Pons (tissue), 1 donor: ENCODE data around the gene ADAM17.
A peak's percentile ranks its signal among the peaks of the same experiment; 100 is the strongest.
"Not testable (repeated sequence)": the region's sequence is repeated elsewhere in the genome, so short reads cannot be mapped to it uniquely, and the experiment has no call there.

Source experiments
- DNase-seq: peaks from one replicate; pipeline ENCODE4 v3.0.0-alpha.2; 2016; ENCODE audit warnings: low spot score

ADAM17 gene

DNA sequence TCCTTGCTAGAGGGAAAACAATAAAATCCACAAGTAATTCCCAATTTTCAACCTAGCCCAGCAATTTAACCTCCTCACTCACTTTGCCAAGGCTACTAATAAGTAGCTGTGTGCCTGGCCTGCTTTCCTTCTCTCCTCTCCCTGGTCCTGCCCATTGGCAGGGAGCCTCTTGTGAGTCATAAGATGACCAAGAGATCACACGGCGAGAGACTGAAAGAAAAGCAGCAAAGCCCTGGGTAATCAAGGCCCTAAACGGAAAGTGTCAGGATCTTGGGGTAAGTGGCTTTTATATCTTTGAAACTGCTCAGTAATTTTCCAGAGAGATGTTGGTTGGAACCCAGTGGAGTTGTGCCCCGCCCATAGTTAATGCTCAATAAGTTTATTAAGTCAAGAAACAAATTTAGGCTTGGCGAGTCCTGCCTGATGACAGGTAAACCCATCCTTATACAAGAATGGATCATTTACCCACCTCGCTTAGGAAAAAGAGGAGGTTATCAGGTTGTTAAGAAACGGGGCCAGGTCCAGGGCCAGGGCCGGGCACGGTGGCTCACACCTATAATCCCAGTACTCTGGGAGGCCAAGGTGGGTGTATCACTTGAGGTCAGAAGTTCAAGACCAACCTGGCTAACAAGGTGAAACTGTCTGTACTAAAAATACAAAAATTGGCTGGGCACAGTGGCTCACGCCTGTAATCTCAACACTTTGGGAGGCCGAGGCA is 10.0 kb upstream of the ADAM17 start:
- peak; percentile 42 for DNase-seq

DNA sequence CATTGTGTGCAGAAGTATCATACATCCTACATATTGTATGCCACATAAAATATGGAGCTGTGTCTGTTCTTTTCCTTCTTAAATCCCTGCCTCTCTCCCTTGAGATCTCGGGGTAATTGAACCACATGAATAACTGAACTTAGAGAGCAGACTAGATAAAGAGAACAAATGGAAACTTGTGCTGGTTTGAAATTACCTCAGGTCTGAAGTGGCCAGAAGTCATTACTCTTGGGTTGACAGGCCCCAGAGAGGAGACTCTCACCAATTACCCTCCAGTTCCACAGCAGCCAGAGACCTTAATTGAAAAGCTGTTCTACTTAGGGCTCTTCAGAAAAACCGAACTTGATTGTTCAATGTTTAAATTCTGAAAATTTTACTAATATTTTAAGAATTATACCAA is 5.0 kb upstream of the ADAM17 start:
- no peak for DNase-seq

DNA sequence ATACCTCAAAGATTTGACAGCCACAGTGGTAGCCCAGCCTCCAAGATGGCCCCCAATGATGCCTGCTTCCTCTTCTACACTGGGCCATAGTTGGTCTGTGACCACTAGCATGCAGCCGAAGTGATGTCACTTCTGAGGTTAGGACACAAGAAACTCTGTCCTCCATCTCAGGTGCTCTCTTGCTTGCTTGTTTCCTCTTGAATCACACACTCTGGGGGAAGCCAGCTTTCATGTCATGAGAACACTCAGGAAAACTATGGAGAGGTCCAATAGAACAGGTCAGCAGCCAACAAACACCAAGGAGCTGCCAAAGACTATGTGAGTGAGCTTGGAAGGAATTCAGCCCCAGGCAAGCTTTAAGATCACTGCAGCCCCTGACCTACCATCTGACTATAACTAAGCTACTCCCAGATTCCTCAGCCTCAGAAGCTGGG is 3.3 kb upstream of the ADAM17 start:
- no peak for DNase-seq

DNA sequence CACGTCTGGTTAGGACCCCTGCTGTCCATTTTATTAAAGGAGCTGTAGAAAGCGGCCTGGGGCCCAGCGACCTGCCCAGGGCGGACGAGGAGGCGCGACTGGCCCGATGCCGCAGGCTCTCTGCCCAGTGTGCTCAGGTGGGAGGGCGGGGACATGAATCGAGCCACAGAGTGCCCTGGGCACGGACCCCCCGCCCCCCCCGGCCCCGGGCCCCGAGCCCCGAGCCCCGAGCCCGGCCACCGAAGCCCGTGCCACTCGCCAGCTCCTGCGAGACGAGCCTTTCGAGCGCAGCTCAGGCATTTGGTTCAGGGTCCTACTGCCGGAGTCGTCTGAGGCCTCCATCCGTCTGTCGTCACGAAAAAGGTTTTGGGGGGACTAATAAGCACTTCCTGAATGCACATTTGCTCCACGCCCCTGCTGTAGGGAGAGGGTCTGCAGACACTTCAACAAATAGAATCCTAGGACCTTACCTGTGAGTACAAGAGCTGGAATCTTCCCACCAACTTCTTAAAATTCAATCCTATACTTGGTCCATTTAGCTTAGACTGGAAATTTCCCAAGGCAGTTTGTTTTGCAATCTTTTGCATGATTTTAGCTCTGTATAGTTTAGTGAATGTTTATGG is 602 bp upstream of the ADAM17 start:
- DNase-seq, result peak; percentile 39

DNA sequence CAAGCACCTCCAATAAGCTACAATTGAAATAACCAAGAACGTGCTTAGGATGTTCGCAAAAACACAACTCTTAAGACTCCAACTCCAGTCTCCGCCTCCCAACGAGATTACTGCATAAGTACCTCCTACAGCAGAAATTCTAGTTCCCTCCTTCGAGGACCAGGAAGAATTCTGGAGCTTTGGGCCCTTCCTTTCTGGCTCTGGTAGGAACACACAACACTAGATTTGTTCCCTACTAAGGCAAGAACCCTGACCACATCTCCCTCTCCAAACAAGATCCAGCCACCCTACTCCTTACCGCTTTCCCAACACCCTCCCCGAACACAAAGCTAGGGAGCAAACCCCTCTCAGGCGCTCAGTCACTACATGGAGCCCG is 721 bp downstream of the ADAM17 start:
- peak; percentile 56 for DNase-seq

DNA sequence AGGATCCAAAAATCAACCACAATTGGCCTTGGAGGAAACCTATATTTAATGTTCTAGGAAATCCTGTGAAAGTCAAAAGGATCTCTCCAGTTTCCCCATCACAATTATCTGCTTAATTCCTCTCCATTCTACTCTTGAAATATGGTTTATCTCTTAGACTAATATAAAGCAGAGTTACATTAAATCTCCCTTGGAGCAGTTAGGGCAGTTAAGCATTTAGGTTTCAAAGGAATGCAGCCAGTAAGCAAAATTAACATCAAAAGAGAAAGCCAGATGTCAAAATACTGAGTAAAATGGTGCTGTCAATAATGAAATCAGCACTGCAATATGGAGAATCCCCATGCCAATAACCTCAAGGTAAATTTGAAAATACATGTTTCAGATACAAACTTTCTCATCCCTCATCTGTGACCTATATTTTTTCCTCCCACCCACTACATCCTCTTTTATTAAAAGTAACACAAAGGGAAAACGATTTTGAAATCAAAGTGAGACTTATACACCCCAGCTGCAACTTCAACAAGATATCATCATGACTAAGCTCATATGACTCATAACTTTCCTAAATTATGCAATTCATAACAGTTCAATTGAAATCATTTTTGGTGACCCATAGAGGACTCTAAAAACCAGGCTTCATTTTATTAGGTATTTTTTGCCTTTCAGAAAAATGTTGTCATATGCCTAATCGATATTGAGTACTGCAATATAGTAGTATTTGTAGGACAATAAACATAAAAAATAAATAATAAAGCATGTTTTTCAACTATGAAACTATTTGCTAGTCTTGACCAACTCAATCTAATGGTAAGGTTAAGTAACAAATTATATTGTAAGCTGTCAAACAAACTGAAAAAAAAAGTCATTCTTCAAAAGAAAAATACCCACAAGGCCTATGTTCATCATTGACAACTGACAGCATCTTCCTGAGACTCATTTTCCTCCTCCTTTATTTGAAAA is 3.1 kb downstream of the ADAM17 start:
- DNase-seq, result no peak

DNA sequence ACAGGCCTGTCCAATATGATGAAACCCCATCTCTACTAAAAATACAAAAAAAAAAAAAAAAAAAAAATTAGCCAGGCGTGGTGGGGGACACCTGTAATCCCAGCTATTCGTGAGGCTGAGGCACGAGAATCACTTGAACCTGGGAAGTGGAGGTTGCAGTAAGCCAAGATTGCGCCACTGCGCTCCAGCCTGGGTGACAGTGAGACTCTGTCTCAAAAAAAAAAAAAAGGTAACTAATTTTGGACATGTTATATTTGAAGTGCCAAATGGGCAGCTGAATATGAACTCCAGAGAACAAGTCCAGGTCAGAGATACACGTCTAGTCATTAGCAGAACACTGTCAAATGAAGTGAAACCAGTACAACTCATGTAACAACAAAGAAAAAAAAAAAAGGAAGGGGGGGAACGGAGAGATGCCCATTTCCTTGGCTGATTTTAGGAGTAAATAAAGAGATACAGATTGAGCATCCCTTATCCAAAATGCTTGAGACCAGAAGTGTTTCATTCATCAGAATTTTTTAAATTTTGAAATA is 4.7 kb downstream of the ADAM17 start:
- not testable (repeated sequence) for DNase-seq

DNA sequence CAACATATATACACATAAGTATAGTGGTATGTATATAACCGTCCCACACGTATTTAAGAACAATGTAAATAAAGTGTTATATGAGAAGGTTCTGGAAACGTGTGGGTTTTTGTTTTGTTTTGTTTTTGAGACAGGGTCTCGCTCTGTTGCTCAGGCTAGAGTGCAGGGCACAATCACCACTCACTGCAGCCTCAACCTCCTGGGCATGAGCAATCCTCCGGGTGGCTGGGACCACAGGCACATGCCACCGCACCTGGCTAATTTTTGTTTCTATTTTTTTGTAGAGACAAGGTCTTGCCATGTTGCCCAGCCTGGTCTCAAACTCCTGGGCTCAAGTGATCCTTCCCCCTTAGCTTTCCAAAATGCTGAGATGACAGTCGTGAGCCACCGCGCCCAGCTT is 6.2 kb downstream of the ADAM17 start:
- no peak for DNase-seq

DNA sequence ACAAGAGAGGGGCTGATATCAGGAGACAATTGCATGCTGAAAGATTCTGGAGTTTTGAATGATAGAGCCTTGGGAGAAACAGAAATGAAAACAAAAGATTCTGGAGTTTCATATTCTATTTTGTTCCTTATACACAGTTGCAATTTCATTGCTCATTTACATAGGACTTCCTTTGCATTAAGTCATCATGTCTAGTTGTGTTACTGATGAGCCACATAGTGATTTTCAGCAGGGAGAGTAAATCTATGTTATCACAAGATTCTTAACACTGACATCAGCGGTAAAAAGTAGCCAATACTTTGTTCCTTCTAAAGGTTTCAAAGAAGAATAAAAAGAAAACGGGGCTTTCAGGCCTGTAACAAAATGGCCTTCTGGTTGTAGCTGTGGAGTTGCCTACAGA is 7.1 kb downstream of the ADAM17 start:
- DNase-seq, result no peak

DNA sequence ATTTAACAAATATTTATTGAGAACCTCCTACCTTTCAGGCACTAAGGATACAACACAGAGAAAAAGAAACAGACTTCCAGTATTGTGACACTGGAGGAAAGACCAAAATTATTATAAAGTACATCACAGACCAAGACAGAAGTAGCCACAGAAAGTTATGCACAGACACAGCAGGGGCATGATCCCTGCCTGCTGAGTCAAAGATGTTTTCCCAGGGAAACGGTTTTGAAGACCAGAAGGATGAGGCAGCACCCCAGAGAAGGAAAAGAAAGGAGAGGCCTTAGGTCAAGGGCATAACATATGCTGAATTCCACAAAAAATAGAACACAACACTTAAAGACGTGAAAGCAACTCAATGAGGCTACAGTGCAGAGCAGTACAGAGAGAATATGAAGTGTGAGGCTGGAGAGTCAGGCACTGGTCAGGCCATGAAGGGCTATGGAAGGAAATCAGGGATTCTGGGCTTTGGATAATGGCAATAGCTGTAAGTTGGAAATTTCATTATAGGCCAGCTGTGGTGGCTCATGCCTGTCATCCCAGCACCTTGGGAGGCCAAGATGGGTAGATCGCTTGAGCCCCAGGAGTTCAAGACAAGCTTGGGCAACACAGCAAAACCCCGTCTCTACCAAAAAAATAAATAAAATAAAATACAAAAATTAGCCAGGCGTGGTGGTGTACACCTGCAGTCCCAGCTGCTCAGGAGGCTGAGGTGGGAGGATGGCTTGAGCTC is 8.2 kb downstream of the ADAM17 start:
- DNase-seq, result no peak

DNA sequence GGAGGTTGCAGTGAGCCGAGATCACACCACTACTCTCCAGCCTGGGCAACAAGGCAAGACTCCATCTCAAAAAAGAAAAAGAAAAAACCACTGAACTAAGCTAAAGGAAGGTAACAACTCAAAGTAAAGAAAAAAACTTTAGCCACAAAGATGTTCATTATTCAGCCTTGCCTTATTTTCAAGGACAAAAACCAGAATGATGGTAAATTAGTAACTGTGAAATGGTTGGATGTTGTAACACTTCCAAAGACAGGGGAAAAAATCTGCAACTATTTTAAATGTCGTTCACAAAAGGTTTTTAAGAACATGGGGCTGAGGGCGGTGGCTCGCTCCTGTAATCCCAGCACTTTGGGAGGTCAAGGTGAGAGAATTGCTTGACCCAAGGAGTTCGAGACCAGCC is 10.1 kb downstream of the ADAM17 start:
- DNase-seq, result no peak

DNA sequence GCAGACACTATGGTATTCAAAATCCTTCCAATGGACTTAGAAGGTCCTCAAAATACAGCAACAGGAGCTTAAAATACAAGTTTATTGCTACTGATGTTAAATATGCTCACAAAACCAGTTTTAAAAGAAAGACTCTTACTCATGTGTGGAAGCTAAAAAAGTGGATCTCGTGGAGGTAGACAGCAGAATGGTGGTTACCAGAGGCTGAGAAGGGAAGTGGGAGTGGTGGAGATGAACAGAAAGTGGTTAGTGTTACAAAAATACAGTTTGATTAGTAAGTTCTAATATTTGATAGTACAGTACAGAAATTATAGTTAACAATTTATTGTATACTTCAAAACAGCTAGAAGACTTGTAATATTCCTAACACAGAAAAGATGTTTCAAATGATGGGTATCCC is 12.1 kb downstream of the ADAM17 start:
- DNase-seq, result no peak

DNA sequence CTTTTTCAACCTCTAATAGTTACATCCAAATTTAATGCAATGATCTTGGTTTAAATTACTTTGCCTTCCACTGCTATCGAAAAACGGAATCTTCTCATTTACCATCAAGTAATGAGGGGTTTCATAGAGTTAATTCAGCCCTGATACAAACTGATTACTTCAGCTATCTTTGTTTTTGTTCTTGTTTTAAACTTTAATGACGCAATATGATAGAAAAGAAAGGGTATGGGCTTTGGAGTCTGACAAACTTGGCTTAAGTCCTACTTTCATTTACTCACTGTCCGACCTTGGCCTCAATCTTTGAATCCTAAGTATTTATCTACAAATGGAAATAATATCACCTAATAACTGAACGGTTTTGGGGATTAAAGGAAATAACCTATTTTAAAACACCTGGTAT is 16.1 kb downstream of the ADAM17 start:
- DNase-seq, result peak; percentile 40

DNA sequence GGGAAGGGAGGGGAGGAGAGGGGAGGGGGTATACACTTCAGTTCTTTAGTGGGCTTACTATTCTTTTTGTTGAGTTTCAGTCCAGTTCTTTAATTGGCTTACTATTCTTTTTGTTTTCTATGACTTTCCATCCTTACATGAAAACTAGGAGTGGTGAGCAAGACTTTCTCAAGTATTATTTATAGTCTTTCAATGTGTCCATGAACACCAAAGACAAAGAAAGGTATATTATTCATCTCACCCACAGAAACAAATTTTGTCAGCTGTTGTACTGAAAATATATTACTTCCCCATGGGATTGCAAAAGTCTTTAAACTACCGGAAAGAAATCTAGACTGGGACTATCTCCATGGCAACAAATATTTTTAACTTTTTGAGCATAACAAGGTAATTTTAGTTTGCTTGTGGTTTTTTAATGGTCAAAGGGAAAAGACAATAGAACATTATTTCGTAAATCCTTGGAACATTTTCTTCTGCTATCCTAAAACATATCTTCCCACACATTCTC is 17.6 kb downstream of the ADAM17 start:
- DNase-seq, result peak; percentile 47

DNA sequence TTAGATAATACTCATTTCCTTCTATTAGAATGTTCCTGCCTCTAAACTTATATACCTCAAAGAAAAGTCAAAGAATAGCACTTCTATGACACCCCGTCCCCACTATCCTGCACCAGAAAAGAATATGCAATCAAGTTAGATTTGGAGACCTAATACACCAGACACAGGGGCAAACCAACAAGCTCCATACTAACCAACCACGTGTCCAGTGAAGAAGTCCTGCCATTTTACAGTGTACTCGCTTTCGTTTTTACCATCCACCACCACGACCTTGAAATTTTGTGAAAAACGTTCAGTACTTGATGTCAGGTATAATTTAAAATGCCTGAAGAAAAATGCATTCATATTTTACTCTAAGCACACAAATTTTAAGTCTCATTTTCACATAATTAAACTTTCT is 19.1 kb downstream of the ADAM17 start:
- no peak for DNase-seq

DNA sequence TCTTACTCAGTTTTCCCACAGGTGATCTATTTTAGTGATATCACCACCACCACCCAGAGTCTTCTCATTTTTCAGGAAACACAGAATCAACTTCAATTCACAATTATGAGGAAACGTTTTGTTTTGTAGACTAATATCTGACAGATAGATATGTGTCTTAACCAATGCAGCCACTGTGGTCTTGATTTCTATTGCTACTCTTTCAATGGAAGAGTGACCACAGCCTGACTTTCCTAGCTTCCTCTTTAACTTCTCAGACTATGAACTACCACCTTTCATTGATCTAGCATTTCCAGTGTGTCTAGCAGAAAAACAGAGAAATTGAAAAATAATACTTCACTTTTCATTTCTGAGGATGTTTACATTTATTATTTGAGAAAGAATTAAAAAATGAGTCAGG is 20.5 kb downstream of the ADAM17 start:
- DNase-seq, result no peak

DNA sequence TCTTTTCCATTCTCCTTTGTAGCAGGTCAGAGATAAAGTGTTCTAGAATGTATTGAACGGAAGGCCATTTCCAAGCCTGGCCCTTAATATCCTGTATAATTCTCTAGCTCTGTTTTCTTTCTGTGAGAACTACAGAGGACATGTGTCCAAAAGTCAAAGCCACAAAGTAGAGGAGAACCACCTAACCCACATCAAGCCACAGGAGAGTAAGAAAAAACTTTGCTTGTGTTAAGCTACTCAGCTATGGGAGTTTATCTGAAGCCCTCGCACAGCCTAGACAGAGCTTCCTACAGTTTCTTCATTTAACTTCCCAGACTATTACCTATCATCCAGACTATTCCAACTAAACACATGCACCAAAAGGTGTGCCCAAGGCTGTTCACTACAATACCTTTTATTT is 22.0 kb downstream of the ADAM17 start:
- no peak for DNase-seq

DNA sequence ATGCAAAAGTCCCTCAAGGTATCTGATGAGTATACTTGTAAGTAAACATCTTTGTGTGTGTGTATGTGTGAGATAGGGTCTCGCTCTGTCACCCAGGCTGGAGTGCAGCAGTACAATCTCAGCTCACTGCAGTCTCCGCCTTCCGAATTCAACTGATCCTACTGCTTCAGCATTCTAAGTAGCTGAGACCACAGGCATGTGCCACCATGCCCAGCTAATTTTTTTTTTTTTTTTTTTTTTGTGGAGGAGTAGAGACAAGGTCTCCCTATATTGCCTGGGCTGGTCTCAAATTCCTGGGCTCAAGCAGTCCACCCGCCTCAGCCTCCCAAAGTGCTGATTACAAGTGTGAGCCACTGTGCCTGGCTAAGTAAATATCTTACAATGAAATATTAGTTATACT is 23.2 kb downstream of the ADAM17 start:
- DNase-seq, result no peak

DNA sequence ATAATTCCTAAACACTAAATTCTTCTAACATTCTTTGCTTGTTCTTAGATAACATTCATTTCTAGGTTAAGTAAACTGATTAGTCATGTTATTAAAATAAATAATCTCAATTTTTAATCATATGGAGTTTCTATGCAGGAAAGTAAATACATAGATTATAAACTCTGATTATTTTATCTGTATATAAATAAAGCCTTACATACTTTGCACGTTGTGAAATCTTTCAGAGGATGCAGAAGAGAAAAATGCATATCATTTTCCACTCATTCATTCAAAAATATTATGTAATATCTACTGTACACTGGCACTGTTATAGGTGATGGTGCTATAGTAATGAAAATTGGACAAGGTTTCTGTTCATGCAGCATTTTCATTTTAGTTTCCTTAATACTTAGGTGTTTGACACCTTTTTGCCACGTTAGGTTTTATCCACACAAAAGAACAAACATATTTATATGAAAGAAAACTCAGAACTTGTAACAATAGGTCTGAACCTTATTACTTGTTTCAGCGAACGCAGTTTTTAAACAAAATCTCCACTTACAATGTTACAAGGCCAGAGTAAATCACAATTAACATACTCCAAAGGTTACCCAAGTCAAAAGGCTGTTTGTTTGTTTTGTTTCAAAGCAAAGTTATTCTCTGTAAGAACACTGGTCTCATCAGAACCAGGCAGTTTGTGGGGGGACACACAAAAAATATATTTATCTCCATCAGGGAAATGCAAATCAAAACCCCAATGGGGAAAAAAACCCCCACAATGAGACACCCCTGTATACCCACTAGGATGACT is 27.4 kb downstream of the ADAM17 start:
- no peak for DNase-seq

DNA sequence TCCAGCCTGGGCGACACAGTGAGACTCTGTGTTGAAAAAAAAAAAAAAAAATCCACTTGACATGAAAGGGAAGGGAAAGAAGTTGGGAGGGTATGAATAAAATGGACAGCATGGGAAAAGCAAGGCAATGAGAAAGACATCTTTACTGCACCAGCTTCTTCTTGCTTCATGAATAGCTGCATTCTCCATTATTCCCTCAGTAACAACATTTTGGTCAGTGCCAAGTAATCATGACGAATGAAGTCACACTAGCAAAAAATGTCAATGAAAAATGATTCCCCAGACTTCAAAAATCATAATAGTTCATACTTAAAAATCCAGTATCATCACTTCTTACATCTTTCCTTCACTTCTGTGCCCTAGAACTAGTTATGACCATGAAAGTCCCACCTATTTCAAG is 30.4 kb downstream of the ADAM17 start:
- peak; percentile 82 for DNase-seq

DNA sequence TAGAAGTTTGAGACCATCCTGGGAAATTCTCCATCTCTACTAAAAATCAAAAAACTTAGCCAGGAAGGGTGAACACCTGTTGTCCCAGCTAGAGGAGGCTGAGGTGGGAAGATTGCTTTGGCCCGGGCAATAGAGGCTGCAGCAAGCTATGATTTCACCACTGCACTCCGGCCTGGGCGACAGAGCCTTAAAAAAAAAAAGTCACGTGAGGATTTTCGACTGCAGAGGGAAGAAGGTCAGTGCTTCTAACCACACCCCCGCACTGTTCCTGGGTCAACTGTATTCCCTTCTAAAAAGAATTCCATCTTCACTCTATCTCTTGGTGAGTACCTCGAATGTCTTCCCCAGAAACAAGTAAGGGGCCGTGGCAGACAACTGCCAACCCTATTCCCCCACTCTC is 31.3 kb downstream of the ADAM17 start:
- no peak for DNase-seq
